ENCODE results near the gene FLACC1. TPM values are rescaled to one million over a fixed set of nuclear protein-coding genes. Genes with fewer than 3 reads are reported as not detected.

Gene FLACC1
- total and polyA plus RNA-seq, 9 of the 15 experiments (the other 6 are each of a cell fraction or from before 2014, with no cell fraction given), result 0.07 to 0.68 (median 0.22) TPM; not detected in 2

- FAIRE-seq (no peak), DNase-seq (ENCODE audit: extremely low read depth in 1 of 4, low spot score in 3 of 4) (no peak), ATAC-seq (no peak)
- Histone ChIP-seq H3K4me3 (no peak overlapping the region), H3K4me2 (ENCODE audit: insufficient read depth, low read length) (no peak overlapping the region), H3K36me3 (ENCODE audit: control insufficient read depth, insufficient read depth, low read length) (peaks cover 74% of the 10 kb centered on the region; the same call in 2 of the 3 replicates), H3K79me2 (ENCODE audit: control insufficient read depth, insufficient read depth, low read length) (no peaks in the 10 kb centered on the region), H3K9ac (ENCODE audit: insufficient read depth in 1 of 2, low read depth in 2 of 2, low read length in 2 of 2) (no peak overlapping the region), H3K9me3 (replicated peaks; ENCODE audit: control insufficient read depth, insufficient read depth, low read depth, low read length) (no peaks in the 10 kb centered on the region), H4K20me1 (replicated peaks; ENCODE audit: control insufficient read depth, insufficient read depth, low read length) (no peaks in the 10 kb centered on the region), H2AFZ (ENCODE audit: low read depth, low read length) (no peak overlapping the region), H3K9me1 (ENCODE audit: control insufficient read depth, insufficient read depth, low read length) (no peaks in the 10 kb centered on the region), H3K27ac (ENCODE audit: extremely low read depth, low read depth, low read length) (no peak overlapping the region), H3K4me1 (replicated peaks in 1 of 2; ENCODE audit: control insufficient read depth in 2 of 2, insufficient read depth in 2 of 2, low read length in 2 of 2) (peaks cover 0 to 8% of the 10 kb centered on the region in 2 experiments; a peak in 3 of 5 replicates), H3K27me3 (ENCODE audit: control insufficient read depth in 2 of 2, insufficient read depth in 2 of 2, low read length in 2 of 2) (no peaks in the 10 kb centered on the region)
- TF ChIP-seq PHTF2 (CRISPR knock-in tag; IDR thresholded peaks at IDR 0.05) (no peak), BRF1 (IDR thresholded peaks at IDR 0.05; ENCODE audit: borderline replicate concordance, extremely low read depth, insufficient read length) (no peak), ESRRA (IDR thresholded peaks at IDR 0.05; ENCODE audit: borderline replicate concordance, low read depth) (no peak), EGR1 (conservative IDR thresholded peaks at IDR 0.05) (no peak), STAT5A (IDR thresholded peaks at IDR 0.05; ENCODE audit: borderline replicate concordance, low read length) (no peak), ZNF75A (CRISPR knock-in tag; IDR thresholded peaks at IDR 0.05) (no peak), POLR2G (IDR thresholded peaks at IDR 0.05; ENCODE audit: low read depth, low read length) (no peak), NFE2L1 (tag; IDR thresholded peaks at IDR 0.05; ENCODE audit: borderline replicate concordance, low read depth) (no peak), KAT7 (CRISPR knock-in tag; IDR thresholded peaks at IDR 0.05; ENCODE audit: borderline replicate concordance) (no peak), CBFB (CRISPR knock-in tag; IDR thresholded peaks at IDR 0.05) (no peak)
- POLR2A ChIA-PET, result interaction anchor here (0.6 to 1.2 kb wide), 2 partner anchors 384 to 807 kb away, joined by 3 read pairs; no protein-coding TSS in a partner anchor
- BruUV-seq (replicated peaks), result no TSS peak
- CTCF ChIA-PET (ENCODE audit: low intra/inter-chr PET ratio), result no interaction called here
- intact Hi-C loops (cut with micrococcal nuclease), result no loop called here
- in situ Hi-C loops (cut with MboI), result no loop called here
- 77% methylated on average over 9 of the region's 9 CpGs for WGBS (ENCODE audit: insufficient coverage, low coverage, missing lambda C conversion rate)
Measured at GRCh38 chr2:201273330-201273983, 83.7 kb downstream of the FLACC1 start.
